A673 (cell line): Measurements from ENCODE around the gene FSHB.

Experiments used
- CTCF ChIP-seq: fragments of 300-800, 200-600 bp; sonication (generic); conservative IDR thresholded peaks from 2 replicates; pipeline ENCODE4 v1.5.1; 2017; ENCODE audit warnings: low read depth, mild to moderate bottlenecking, antibody characterized with exemption, low read length, moderate library complexity, mixed read lengths
- EZH2 ChIP-seq: fragments of 200-600 bp; sonication (generic); IDR thresholded peaks from 2 replicates; pipeline ENCODE4 v1.6.1; 2017; ENCODE audit warnings: borderline replicate concordance, low read depth, mild to moderate bottlenecking, mixed read lengths, antibody characterized with exemption, low read length; ENCODE audit not compliant: poor library complexity, severe bottlenecking

- no peak for TF ChIP-seq CTCF
- no peak for TF ChIP-seq EZH2
These were observed 30.0 kb downstream of the FSHB start for GRCh38 chr11:30260813-30261212.
